ENCODE measurements around the gene DAP.

Gene DAP

DNA sequence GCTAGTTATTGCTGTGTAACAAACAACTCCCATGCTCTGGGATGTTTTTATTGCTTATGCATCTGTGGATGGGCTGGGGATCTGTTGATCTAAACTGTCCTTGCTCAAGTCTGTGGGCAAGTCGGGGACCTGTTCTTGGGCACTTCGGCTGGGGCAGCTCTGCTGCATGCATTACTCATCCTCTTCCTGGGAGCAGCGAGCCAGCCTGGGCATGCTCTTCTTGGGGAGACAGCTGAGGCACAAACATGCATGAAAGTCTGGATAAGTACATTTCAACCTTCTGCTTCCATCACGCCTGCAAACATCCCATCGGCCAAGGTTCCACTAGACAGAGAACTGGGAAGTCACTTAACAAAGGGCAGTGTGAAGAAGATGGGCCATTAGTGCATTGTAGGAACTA is 130.9 kb downstream of the DAP start:
- Histone ChIP-seq H3K9me3 (ENCODE audit: insufficient read depth, low read length, severe bottlenecking) (no peaks in the 10 kb centered on the region), H3K9ac (ENCODE audit: low read depth, low read length) (no peak overlapping the region), H3K36me3 (ENCODE audit: insufficient read depth, low read length) (peaks cover 24% of the 10 kb centered on the region; the same call in 1 of the 2 replicates), H3K27me3 (ENCODE audit: insufficient read depth, low read length, poor library complexity) (no peaks in the 10 kb centered on the region), H3K79me2 (ENCODE audit: insufficient read depth, low read length) (peaks cover 70% of the 10 kb centered on the region), H3K4me2 (ENCODE audit: insufficient read depth, low read length) (no peak overlapping the region), H2AFZ (ENCODE audit: low read depth, low read length) (no peak overlapping the region), H3K4me1 (ENCODE audit: insufficient read depth, low read length) (peaks cover 39% of the 10 kb centered on the region), H3K27ac (ENCODE audit: low read length) (no peak overlapping the region), H4K20me1 (ENCODE audit: insufficient read depth, low read length) (peaks cover 20% of the 10 kb centered on the region; the same call in 1 of the 2 replicates), H3K4me3 (ENCODE audit: low read depth in 1 of 2, low read length in 2 of 2) (no peak overlapping the region)
- ATAC-seq (ENCODE audit: insufficient read depth, low read depth) (no peak), DNase-seq (no peak)
- TF ChIP-seq, protein P1, sequence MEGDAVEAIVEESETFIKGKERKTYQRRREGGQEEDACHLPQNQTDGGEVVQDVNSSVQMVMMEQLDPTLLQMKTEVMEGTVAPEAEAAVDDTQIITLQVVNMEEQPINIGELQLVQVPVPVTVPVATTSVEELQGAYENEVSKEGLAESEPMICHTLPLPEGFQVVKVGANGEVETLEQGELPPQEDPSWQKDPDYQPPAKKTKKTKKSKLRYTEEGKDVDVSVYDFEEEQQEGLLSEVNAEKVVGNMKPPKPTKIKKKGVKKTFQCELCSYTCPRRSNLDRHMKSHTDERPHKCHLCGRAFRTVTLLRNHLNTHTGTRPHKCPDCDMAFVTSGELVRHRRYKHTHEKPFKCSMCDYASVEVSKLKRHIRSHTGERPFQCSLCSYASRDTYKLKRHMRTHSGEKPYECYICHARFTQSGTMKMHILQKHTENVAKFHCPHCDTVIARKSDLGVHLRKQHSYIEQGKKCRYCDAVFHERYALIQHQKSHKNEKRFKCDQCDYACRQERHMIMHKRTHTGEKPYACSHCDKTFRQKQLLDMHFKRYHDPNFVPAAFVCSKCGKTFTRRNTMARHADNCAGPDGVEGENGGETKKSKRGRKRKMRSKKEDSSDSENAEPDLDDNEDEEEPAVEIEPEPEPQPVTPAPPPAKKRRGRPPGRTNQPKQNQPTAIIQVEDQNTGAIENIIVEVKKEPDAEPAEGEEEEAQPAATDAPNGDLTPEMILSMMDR (IDR thresholded peaks at IDR 0.05; ENCODE audit: borderline replicate concordance, extremely low read depth, low read length, poor library complexity, severe bottlenecking), result no peak
- no peak for TF ChIP-seq EZH2 (IDR thresholded peaks at IDR 0.05; ENCODE audit: borderline replicate concordance, low read depth, low read length, severe bottlenecking)

DNA sequence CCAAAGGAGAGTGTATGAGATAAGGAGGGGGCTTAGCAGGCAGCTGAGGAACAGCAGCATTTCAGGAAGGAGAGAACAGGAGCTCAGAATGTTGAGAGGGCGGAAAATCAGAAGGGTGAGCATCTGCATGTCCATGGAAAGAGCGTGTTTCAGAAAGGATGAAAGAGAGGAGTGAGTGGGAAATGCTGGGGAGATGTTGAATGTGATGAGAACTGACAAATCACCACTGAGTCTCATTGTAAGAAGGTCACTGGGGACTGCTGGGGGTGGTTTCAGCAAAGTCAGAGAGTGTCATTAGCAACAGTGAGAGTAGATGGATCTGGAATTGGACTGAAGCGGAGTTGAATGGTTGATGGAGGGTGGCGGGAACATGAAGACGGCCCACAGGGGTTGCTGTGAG is 131.4 kb downstream of the DAP start:
- H3K9ac ChIP-seq (ENCODE audit: low read depth, low read length), result no peak overlapping the region
- H3K36me3 ChIP-seq (ENCODE audit: insufficient read depth, low read length), result peaks cover 27% of the 10 kb centered on the region; the same call in 1 of the 2 replicates
- peaks cover 20% of the 10 kb centered on the region; the same call in 1 of the 2 replicates for H4K20me1 ChIP-seq (ENCODE audit: insufficient read depth, low read length)
- no peak overlapping the region for H3K4me2 ChIP-seq (ENCODE audit: insufficient read depth, low read length)
- H3K4me3 ChIP-seq (ENCODE audit: low read depth in 1 of 2, low read length in 2 of 2), result no peak overlapping the region
- ATAC-seq (ENCODE audit: insufficient read depth, low read depth), result no peak
- no peak overlapping the region for H2AFZ ChIP-seq (ENCODE audit: low read depth, low read length)
- no peak for DNase-seq
- no peak overlapping the region for H3K27ac ChIP-seq (ENCODE audit: low read length)
- H3K27me3 ChIP-seq (ENCODE audit: insufficient read depth, low read length, poor library complexity), result no peaks in the 10 kb centered on the region
- H3K9me3 ChIP-seq (ENCODE audit: insufficient read depth, low read length, severe bottlenecking), result no peaks in the 10 kb centered on the region
- H3K4me1 ChIP-seq (ENCODE audit: insufficient read depth, low read length), result peaks cover 43% of the 10 kb centered on the region
- H3K79me2 ChIP-seq (ENCODE audit: insufficient read depth, low read length), result peaks cover 66% of the 10 kb centered on the region
- TF ChIP-seq, protein P1 (IDR thresholded peaks at IDR 0.05; ENCODE audit: borderline replicate concordance, extremely low read depth, low read length, poor library complexity, severe bottlenecking), result no peak
- TF ChIP-seq EZH2 (IDR thresholded peaks at IDR 0.05; ENCODE audit: borderline replicate concordance, low read depth, low read length, severe bottlenecking), result no peak
